GM12878 (cell line): ENCODE data around the gene TDRD12. TPM values are rescaled to one million over a fixed set of nuclear protein-coding genes. Genes with fewer than 3 reads are reported as not detected.
"Not testable (repeated sequence)": the region's sequence is repeated elsewhere in the genome, so short reads cannot be mapped to it uniquely, and the experiment has no call there.

Experiments
- ATAC-seq: fragments of 200-7000 bp; cut with Tn5 transposase; 3 replicates; pipeline ENCODE4 v1.9.1; 2020; ENCODE audit warnings: mild to moderate bottlenecking, moderate library complexity
- BruUV-seq: library from RNA; stranded (reverse); fragments of 400-500 nt; replicated peaks from 2 replicates; lab custom pipeline; 2021; lab: Mats Ljungman, UMichigan
- CTCF ChIA-PET: fragments of 300-600 bp; sonication (Branson Sonifier 250); formaldehyde crosslinking; extraction: SDS; loops from one replicate; lab custom pipeline; 2021; ENCODE audit warnings: inconsistent platforms; lab: Yijun Ruan, JAX
- POLR2A ChIA-PET: fragments of 350-600 bp; formaldehyde crosslinking; extraction: SDS; loops from one replicate; lab custom pipeline; 2021; ENCODE audit warnings: inconsistent platforms; lab: Charles Lee
- RAD21 ChIA-PET: fragments of 300-600 bp; sonication (Branson Sonifier 250); formaldehyde crosslinking; loops from one replicate; lab custom pipeline; 2023; ENCODE audit warnings: antibody characterized with exemption; ENCODE audit not compliant: unreplicated experiment; lab: Charles Lee
- SMC1A ChIA-PET: fragments of 300-600 bp; sonication (Branson Sonifier 250); formaldehyde crosslinking; loops from one replicate; lab custom pipeline; 2023; ENCODE audit not compliant: unreplicated experiment, uncharacterized antibody; lab: Charles Lee
- DNase-seq: peaks from one replicate; pipeline ENCODE4 v3.0.0-alpha.2; 2011; ENCODE audit warnings: low read depth, low spot score
- FAIRE-seq: peaks from 3 replicates; lab custom pipeline; 2011; peaks lifted over from hg19 to GRCh38; lab: Jason Lieb, UNC
- H2AFZ ChIP-seq: 2 replicates; pipeline ENCODE4 v1.6.0; 2011; ENCODE audit warnings: low read depth, low read length, control low read depth; ENCODE audit not compliant: control insufficient read depth
- H3K27ac ChIP-seq: 2 replicates; pipeline ENCODE4 v1.5.1; 2011; ENCODE audit warnings: control low read depth; ENCODE audit not compliant: control insufficient read depth, insufficient read depth
- H3K27me3 ChIP-seq, 2 experiments: replicated peaks in 1 of 2; 2 replicates each; pipeline versions ENCODE4 v1.6.0 to v1.6.1; 2011; ENCODE audit warnings: low read length in 1 of 2; ENCODE audit not compliant: control insufficient read depth in 2 of 2, insufficient read depth in 2 of 2
- H3K36me3 ChIP-seq, 2 experiments: 2 replicates each; pipeline ENCODE4 v1.5.1; 2011; ENCODE audit warnings: low read length in 1 of 2; ENCODE audit not compliant: control insufficient read depth in 2 of 2, insufficient read depth in 2 of 2
- H3K4me1 ChIP-seq: 2 replicates; pipeline ENCODE4 v1.6.1; 2011; ENCODE audit warnings: mild to moderate bottlenecking, low read length, moderate library complexity, mixed read lengths; ENCODE audit not compliant: control insufficient read depth, insufficient read depth
- H3K4me2 ChIP-seq: 2 replicates; pipeline ENCODE4 v1.6.0; 2011; ENCODE audit warnings: control low read depth; ENCODE audit not compliant: control insufficient read depth, insufficient read depth
- H3K4me3 ChIP-seq: fragments of 200-600 bp; sonication (generic); 2 replicates; pipeline ENCODE4 v1.5.1; 2016
- H3K79me2 ChIP-seq: 2 replicates; pipeline ENCODE4 v1.6.0; 2011; ENCODE audit warnings: low read length; ENCODE audit not compliant: control insufficient read depth, insufficient read depth
- H3K9ac ChIP-seq: 2 replicates; pipeline ENCODE4 v1.8.0; 2011; ENCODE audit warnings: low read length, control low read depth, mixed read lengths; ENCODE audit not compliant: control insufficient read depth, insufficient read depth
- H3K9me3 ChIP-seq: replicated peaks from 3 replicates; pipeline ENCODE4 v1.5.1; 2011; ENCODE audit warnings: mild to moderate bottlenecking, low read length; ENCODE audit not compliant: control insufficient read depth, insufficient read depth
- H4K20me1 ChIP-seq: 2 replicates; pipeline ENCODE4 v1.6.0; 2011; ENCODE audit not compliant: control insufficient read depth, insufficient read depth
- ATF7 ChIP-seq: fragments of 450-650 bp; IDR thresholded peaks from 2 replicates; pipeline ENCODE4 v1.6.1; 2016; ENCODE audit warnings: low read depth, mild to moderate bottlenecking
- CBFB ChIP-seq: IDR thresholded peaks from 2 replicates; pipeline ENCODE4 v1.6.1; 2016; ENCODE audit warnings: antibody characterized with exemption, low read depth
- CREB1 ChIP-seq: IDR thresholded peaks from 2 replicates; pipeline ENCODE4 v1.6.1; 2012; ENCODE audit warnings: low read depth, mild to moderate bottlenecking, inconsistent platforms
- MLLT1 ChIP-seq: fragments of 450-650 bp; IDR thresholded peaks from 2 replicates; pipeline ENCODE4 v1.6.1; 2016; ENCODE audit warnings: mild to moderate bottlenecking
- NBN ChIP-seq: fragments of 450-650 bp; IDR thresholded peaks from 2 replicates; pipeline ENCODE4 v1.6.1; 2016
- NFYB ChIP-seq: IDR thresholded peaks from 2 replicates; pipeline ENCODE4 v1.6.1; 2011; ENCODE audit warnings: low read depth, mild to moderate bottlenecking, low read length, improper control_type of control experiment, moderate library complexity; ENCODE audit not compliant: insufficient read depth
- PAX8 ChIP-seq: fragments of 450-650 bp; IDR thresholded peaks from 2 replicates; pipeline ENCODE4 v1.6.1; 2017; ENCODE audit warnings: mild to moderate bottlenecking, moderate library complexity
- PKNOX1 ChIP-seq: fragments of 450-650 bp; IDR thresholded peaks from 2 replicates; pipeline ENCODE4 v1.6.1; 2016; ENCODE audit warnings: mild to moderate bottlenecking
- PRDM15 ChIP-seq: fragments of 450-650 bp; formaldehyde crosslinking; IDR thresholded peaks from 2 replicates; pipeline ENCODE4 v1.4.0; 2020; ENCODE audit warnings: mild to moderate bottlenecking, moderate library complexity
- RUNX3 ChIP-seq: IDR thresholded peaks from 2 replicates; pipeline ENCODE4 v1.6.1; 2012; ENCODE audit warnings: low read length, inconsistent platforms
- SKIL ChIP-seq: fragments of 450-650 bp; IDR thresholded peaks from 2 replicates; pipeline ENCODE4 v1.6.1; 2017; ENCODE audit warnings: mild to moderate bottlenecking, low read depth, inconsistent platforms; ENCODE audit not compliant: poor library complexity, severe bottlenecking
- WGBS: methylation state at CpG from one replicate; pipeline ENCODE4 v1.1.6; 2016; ENCODE audit warnings: low lambda C conversion rate; ENCODE audit not compliant: insufficient replicate concordance, insufficient coverage; ENCODE audit errors: missing lambda C conversion rate; 5-methylcytosine and 5-hydroxymethylcytosine counted together
- in situ Hi-C: fragments of 300-500 bp; cut with MboI; formaldehyde crosslinking; loops from 9 replicates; pipeline ENCODE4 v1.14.3; 2018; ENCODE audit warnings: mixed read lengths
- intact Hi-C: fragments of 100-400 bp; cut with micrococcal nuclease; formaldehyde crosslinking; loops from one replicate; pipeline ENCODE4 v1.14.2; 2022; ENCODE audit not compliant: unreplicated experiment
- polyA plus RNA-seq, 11 experiments: library from polyadenylated mRNA; depleted of rRNA in 4 of 11; unstranded in 6 of 11; stranded (reverse) in 5 of 11; fragments of >200 nt; fragmentation: Nextera tagmentation in 4 of 11; fragmentation: Illumina TruSeq in 1 of 11; extraction: Ambion mirVana in 4 of 11; extraction: Trizol in 1 of 11; gene quantifications; 1 replicate in 1 of 11; 2 replicates in 10 of 11; pipeline versions ENCODE4 v1.2.1 to v1.2.3, GENCODE V29; 2011 to 2016; ENCODE audit warnings: inconsistent platforms in 2 of 11, missing spikeins in 2 of 11, low read depth in 1 of 11
- total RNA-seq, 4 experiments: library from RNA; depleted of rRNA in 3 of 4; stranded (reverse); fragments of >200 nt in 3 of 4; fragmentation: Illumina TruSeq in 1 of 4; extraction: Trizol in 1 of 4; gene quantifications; 2 replicates each; pipeline versions ENCODE4 v1.2.1 to v1.2.3, GENCODE V29; 2013 to 2021

TDRD12 gene
- total and polyA plus RNA-seq, 10 of the 15 experiments (the other 5 are each of a cell fraction or from before 2014, with no cell fraction given): 0.08 to 0.15 TPM; not detected in 8

GRCh38 chr19:32744555-32745325, 25.2 kb downstream of the TDRD12 start (continued):
- TF ChIP-seq PRDM15 (CRISPR knock-in tag) (no peak), NFYB (no peak), CREB1 (no peak), PAX8 (no peak)

- RAD21 ChIA-PET, H3K9me3 ChIP-seq, ATAC-seq, FAIRE-seq, H4K20me1 ChIP-seq, H2AFZ ChIP-seq, in situ Hi-C loops, SMC1A ChIA-PET, H3K4me2 ChIP-seq, CTCF ChIA-PET, H3K4me3 ChIP-seq, H3K27ac ChIP-seq, POLR2A ChIA-PET, intact Hi-C loops, BruUV-seq, H3K9ac ChIP-seq, H3K4me1 ChIP-seq, H3K27me3 ChIP-seq, H3K79me2 ChIP-seq, H3K36me3 ChIP-seq: not testable (repeated sequence)
- DNase-seq: peak; percentile 9
- TF ChIP-seq PKNOX1: peak; percentile 25; the same call in 1 of the 2 replicates
- peak; percentile 52 for TF ChIP-seq SKIL
- peak; percentile 46; the same call in 1 of the 2 replicates for TF ChIP-seq NBN
- TF ChIP-seq RUNX3: peak; percentile 82
- TF ChIP-seq CBFB: peak; percentile 38; the same call in 1 of the 2 replicates
- peak; percentile 75 for TF ChIP-seq ATF7
- TF ChIP-seq MLLT1: 0 out of 2 replicates have a peak, but pooled peaks have one; percentile 49
- WGBS: 0% methylated on average over 2 of the region's 2 CpGs
These were observed 26.2 kb downstream of the TDRD12 start for GRCh38 chr19:32745594-32746251.
